Measurements from ENCODE around the gene NOC2L. TPM values are rescaled to one million over a fixed set of nuclear protein-coding genes. Genes with fewer than 3 reads are reported as not detected.

Gene NOC2L
- total and polyA plus RNA-seq, 12 donors, result 38.3 to 64.8 (median 43.5) TPM

DNA sequence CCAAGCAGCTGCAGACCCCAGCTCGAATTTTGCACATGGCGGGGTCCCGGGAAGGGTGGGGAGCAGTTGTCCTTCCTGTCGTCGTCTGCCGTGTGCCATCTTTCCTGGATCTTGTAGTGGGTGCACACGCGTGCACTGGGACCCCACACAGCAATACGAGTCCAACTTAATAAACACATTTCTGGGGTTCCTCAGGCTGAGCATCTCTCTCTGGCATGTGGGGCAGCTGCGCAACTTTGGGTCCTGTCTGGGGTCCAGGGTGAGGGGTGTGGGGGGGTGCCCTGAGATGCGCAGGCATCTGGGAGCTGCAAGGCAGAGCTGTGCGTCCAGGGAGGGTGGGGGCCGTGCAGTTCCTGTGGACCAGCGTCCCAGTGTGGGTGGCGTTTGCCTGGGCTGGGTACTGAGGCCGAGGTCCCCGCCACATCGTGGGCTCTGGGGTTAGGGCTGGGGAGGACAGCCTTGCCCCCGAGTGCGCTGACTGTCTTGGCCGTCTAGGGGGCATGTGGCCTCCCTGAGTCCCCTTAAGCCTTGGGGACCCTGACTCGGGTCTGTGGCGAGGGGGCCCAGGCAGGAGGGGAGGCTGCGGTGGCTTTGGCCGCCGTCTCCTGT lies 6.6 kb upstream of the NOC2L start:
- Histone ChIP-seq H3K27ac (no peak overlapping the region), H3K4me1 (peaks cover 3 to 22% (median 15%) of the 10 kb centered on the region in 9 donors), H3K36me3 (peaks cover 0 to 12% (median 0%) of the 10 kb centered on the region in 9 donors), H3K4me3 (peak overlapping the region in 2 of 10 donors; percentile 56 to 57), H3K27me3 (peaks cover 3 to 33% (median 20%) of the 10 kb centered on the region in 7 donors), H3K9me3 (no peaks in the 10 kb centered on the region)
- intact Hi-C loops (cut with DNase I), result no loop called here
- TF ChIP-seq CTCF (IDR thresholded peaks at IDR 0.05), result no peak
- ATAC-seq (no peak), DNase-seq (no peak)
- 85% methylated on average over 26 of the region's 26 CpGs for WGBS, 2 donors

GRCh38 chr1:964691-965525 lies 5.9 kb upstream of the NOC2L start:
- no peak for TF ChIP-seq CTCF (IDR thresholded peaks at IDR 0.05)
- no peak for DNase-seq

GRCh38 chr1:963746-964525 lies 4.9 kb upstream of the NOC2L start:
- ATAC-seq, result no peak
- Histone ChIP-seq H3K9me3 (no peaks in the 10 kb centered on the region), H3K27ac (no peak overlapping the region), H3K4me3 (no peak overlapping the region), H3K36me3 (peaks cover 0 to 12% (median 0%) of the 10 kb centered on the region in 9 donors), H3K4me1 (peaks cover 3 to 29% (median 22%) of the 10 kb centered on the region in 9 donors), H3K27me3 (peaks cover 0 to 25% (median 10%) of the 10 kb centered on the region in 7 donors)
- no peak for TF ChIP-seq CTCF (IDR thresholded peaks at IDR 0.05)
- DNase-seq, result no peak
- intact Hi-C loops (cut with DNase I), result loop anchor here in 1 of 10 donors (5.0 kb wide), 1 partner anchor 57 kb away; no protein-coding TSS in a partner anchor
- 94 to 96% methylated on average over 31 to 47 of the region's 47 CpGs for WGBS, 2 donors

More at GRCh38 chr1:964691-965525, 5.9 kb upstream of the NOC2L start:
- Histone ChIP-seq H3K27me3 (peaks cover 0 to 26% (median 13%) of the 10 kb centered on the region in 7 donors), H3K4me3 (no peak overlapping the region), H3K9me3 (no peaks in the 10 kb centered on the region), H3K36me3 (peaks cover 0 to 12% (median 0%) of the 10 kb centered on the region in 9 donors), H3K4me1 (peaks cover 3 to 23% (median 16%) of the 10 kb centered on the region in 9 donors), H3K27ac (no peak overlapping the region)
- no peak for ATAC-seq
- intact Hi-C loops (cut with DNase I), result loop anchor here in 1 of 10 donors (5.0 kb wide), 1 partner anchor 58 kb away; no protein-coding TSS in a partner anchor
- WGBS, 2 donors, result 91 to 96% methylated on average over 35 to 39 of the region's 51 CpGs

DNA sequence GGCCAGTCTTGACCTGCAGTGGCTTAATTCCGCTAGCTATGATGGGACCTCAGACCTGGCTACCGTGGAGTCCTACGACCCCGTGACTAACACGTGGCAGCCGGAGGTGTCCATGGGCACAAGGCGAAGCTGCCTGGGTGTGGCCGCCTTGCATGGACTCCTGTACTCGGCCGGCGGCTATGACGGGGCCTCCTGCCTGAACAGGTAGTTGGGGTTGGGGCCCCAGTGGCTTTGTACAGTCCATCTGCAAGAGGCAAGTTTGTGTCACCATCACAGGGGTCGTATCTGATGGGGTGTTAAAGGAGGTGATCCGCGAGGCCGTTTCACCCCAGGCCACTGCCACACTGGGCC lies 4.2 kb upstream of the NOC2L start:
- peaks cover 4 to 34% (median 26%) of the 10 kb centered on the region in 9 donors for H3K4me1 ChIP-seq
- H3K27ac ChIP-seq, result no peak overlapping the region
- H3K4me3 ChIP-seq, result no peak overlapping the region
- DNase-seq (no peak), ATAC-seq (no peak)
- WGBS, 2 donors, result 88 to 95% methylated on average over 16 of the region's 16 CpGs
- peaks cover 0 to 18% (median 7%) of the 10 kb centered on the region in 7 donors for H3K27me3 ChIP-seq
- no peak for TF ChIP-seq CTCF (IDR thresholded peaks at IDR 0.05)
- H3K9me3 ChIP-seq, result no peaks in the 10 kb centered on the region
- intact Hi-C loops (cut with DNase I), result loop anchor here in 1 of 10 donors (5.0 kb wide), 1 partner anchor 56 kb away; no protein-coding TSS in a partner anchor
- peaks cover 0 to 12% (median 0%) of the 10 kb centered on the region in 9 donors for H3K36me3 ChIP-seq
